ENCODE results near the gene PRKCD. TPM values are rescaled to one million over a fixed set of nuclear protein-coding genes. Genes with fewer than 3 reads are reported as not detected.

Gene PRKCD
- total and polyA plus RNA-seq, 4 donors = 16.1 to 33.4 (median 27.2) TPM

- no peak for ATAC-seq (ENCODE audit: low FRiP score)
- Histone ChIP-seq H3K4me3 (ENCODE audit: low read length in 2 of 2) (no peak overlapping the region), H3K36me3 (ENCODE audit: control insufficient read depth in 1 of 2, insufficient read depth in 2 of 2, low read length in 1 of 2) (peaks cover 0 to 17% of the 10 kb centered on the region in 2 donors), H3K4me1 (ENCODE audit: control insufficient read depth in 1 of 2, insufficient read depth in 2 of 2, low read length in 2 of 2) (no peaks in the 10 kb centered on the region), H3K27me3 (ENCODE audit: control insufficient read depth in 1 of 2, insufficient read depth in 2 of 2, low read length in 1 of 2) (no peaks in the 10 kb centered on the region), H3K27ac (ENCODE audit: low read depth in 1 of 2, low read length in 2 of 2) (no peak overlapping the region), H3K9me3 (ENCODE audit: control insufficient read depth, low read length) (no peaks in the 10 kb centered on the region)
- intact Hi-C loops (cut with DNase I) = loop anchor here in 1 of 2 donors (5.0 kb wide), 1 partner anchor 490 kb away; no protein-coding TSS in a partner anchor
- DNase-seq = no peak
- 93 to 95% methylated on average over 3 of the region's 3 CpGs for WGBS, 2 donors
These were observed 60.8 kb downstream of the PRKCD start for GRCh38 chr3:53221827-53222182.

- WGBS, 2 donors = 85% methylated on average over 12 of the region's 12 CpGs
- peak in 1 of 2 donors; percentile 30 for DNase-seq
- H3K9me3 ChIP-seq (ENCODE audit: control insufficient read depth, low read length) = no peaks in the 10 kb centered on the region
- intact Hi-C loops (cut with DNase I) = loop anchor here in 1 of 2 donors (5.0 kb wide), 1 partner anchor 490 kb away; no protein-coding TSS in a partner anchor
- no peak overlapping the region for H3K4me3 ChIP-seq (ENCODE audit: low read length in 2 of 2)
- H3K36me3 ChIP-seq (ENCODE audit: control insufficient read depth in 1 of 2, insufficient read depth in 2 of 2, low read length in 1 of 2) = peaks cover 0 to 18% of the 10 kb centered on the region in 2 donors
- H3K27ac ChIP-seq (ENCODE audit: low read depth in 1 of 2, low read length in 2 of 2) = no peak overlapping the region
- ATAC-seq (ENCODE audit: low FRiP score) = no peak
- H3K4me1 ChIP-seq (ENCODE audit: control insufficient read depth in 1 of 2, insufficient read depth in 2 of 2, low read length in 2 of 2) = no peaks in the 10 kb centered on the region
- H3K27me3 ChIP-seq (ENCODE audit: control insufficient read depth in 1 of 2, insufficient read depth in 2 of 2, low read length in 1 of 2) = no peaks in the 10 kb centered on the region
These were observed 61.3 kb downstream of the PRKCD start for GRCh38 chr3:53222183-53222901.

- ATAC-seq (ENCODE audit: low FRiP score) (no peak), DNase-seq (peak in 1 of 2 donors; percentile 40)
- no peak overlapping the region for H3K4me3 ChIP-seq (ENCODE audit: low read length in 2 of 2)
- H3K27me3 ChIP-seq (ENCODE audit: control insufficient read depth in 1 of 2, insufficient read depth in 2 of 2, low read length in 1 of 2) = no peaks in the 10 kb centered on the region
- peaks cover 0 to 20% of the 10 kb centered on the region in 2 donors for H3K36me3 ChIP-seq (ENCODE audit: control insufficient read depth in 1 of 2, insufficient read depth in 2 of 2, low read length in 1 of 2)
- no peak overlapping the region for H3K27ac ChIP-seq (ENCODE audit: low read depth in 1 of 2, low read length in 2 of 2)
- intact Hi-C loops (cut with DNase I) = loop anchor here in 1 of 2 donors (5.0 kb wide), 1 partner anchor 489 kb away; no protein-coding TSS in a partner anchor
- H3K9me3 ChIP-seq (ENCODE audit: control insufficient read depth, low read length) = no peaks in the 10 kb centered on the region
- H3K4me1 ChIP-seq (ENCODE audit: control insufficient read depth in 1 of 2, insufficient read depth in 2 of 2, low read length in 2 of 2) = no peaks in the 10 kb centered on the region
- WGBS, 2 donors = 83 to 84% methylated on average over 7 of the region's 7 CpGs
These were observed 62.0 kb downstream of the PRKCD start for GRCh38 chr3:53223025-53223424.

GRCh38 chr3:53223541-53223966 lies 62.5 kb downstream of the PRKCD start:
- H3K27ac ChIP-seq (ENCODE audit: low read depth in 1 of 2, low read length in 2 of 2) = no peak overlapping the region
- H3K4me3 ChIP-seq (ENCODE audit: low read length in 2 of 2) = no peak overlapping the region
- peak in 1 of 2 donors; percentile 38 for DNase-seq
- no peak for ATAC-seq (ENCODE audit: low FRiP score)
- intact Hi-C loops (cut with DNase I) = loop anchor here in 1 of 2 donors (5.0 kb wide), 1 partner anchor 489 kb away; no protein-coding TSS in a partner anchor
- no peaks in the 10 kb centered on the region for H3K9me3 ChIP-seq (ENCODE audit: control insufficient read depth, low read length)
- H3K36me3 ChIP-seq (ENCODE audit: control insufficient read depth in 1 of 2, insufficient read depth in 2 of 2, low read length in 1 of 2) = peaks cover 3 to 23% of the 10 kb centered on the region in 2 donors
- 84 to 86% methylated on average over 9 of the region's 9 CpGs for WGBS, 2 donors
- H3K27me3 ChIP-seq (ENCODE audit: control insufficient read depth in 1 of 2, insufficient read depth in 2 of 2, low read length in 1 of 2) = no peaks in the 10 kb centered on the region
- no peaks in the 10 kb centered on the region for H3K4me1 ChIP-seq (ENCODE audit: control insufficient read depth in 1 of 2, insufficient read depth in 2 of 2, low read length in 2 of 2)

GRCh38 chr3:53224026-53224425 lies 63.0 kb downstream of the PRKCD start:
- no peak overlapping the region for H3K27ac ChIP-seq (ENCODE audit: low read depth in 1 of 2, low read length in 2 of 2)
- no peak for ATAC-seq (ENCODE audit: low FRiP score)
- H3K4me1 ChIP-seq (ENCODE audit: control insufficient read depth in 1 of 2, insufficient read depth in 2 of 2, low read length in 2 of 2) = no peaks in the 10 kb centered on the region
- no peak for DNase-seq
- no peaks in the 10 kb centered on the region for H3K9me3 ChIP-seq (ENCODE audit: control insufficient read depth, low read length)
- intact Hi-C loops (cut with DNase I) = loop anchor here in 1 of 2 donors (5.0 kb wide), 1 partner anchor 488 kb away; no protein-coding TSS in a partner anchor
- 81 to 88% methylated on average over 5 of the region's 5 CpGs for WGBS, 2 donors
- peaks cover 4 to 26% of the 10 kb centered on the region in 2 donors for H3K36me3 ChIP-seq (ENCODE audit: control insufficient read depth in 1 of 2, insufficient read depth in 2 of 2, low read length in 1 of 2)
- no peaks in the 10 kb centered on the region for H3K27me3 ChIP-seq (ENCODE audit: control insufficient read depth in 1 of 2, insufficient read depth in 2 of 2, low read length in 1 of 2)
- H3K4me3 ChIP-seq (ENCODE audit: low read length in 2 of 2) = no peak overlapping the region

GRCh38 chr3:53224536-53224935 lies 63.5 kb downstream of the PRKCD start:
- intact Hi-C loops (cut with DNase I) = loop anchor here in 1 of 2 donors (5.0 kb wide), 1 partner anchor 488 kb away; no protein-coding TSS in a partner anchor
- Histone ChIP-seq H3K9me3 (ENCODE audit: control insufficient read depth, low read length) (no peaks in the 10 kb centered on the region), H3K27ac (ENCODE audit: low read depth in 1 of 2, low read length in 2 of 2) (no peak overlapping the region), H3K36me3 (ENCODE audit: control insufficient read depth in 1 of 2, insufficient read depth in 2 of 2, low read length in 1 of 2) (peaks cover 4 to 29% of the 10 kb centered on the region in 2 donors), H3K4me3 (ENCODE audit: low read length in 2 of 2) (no peak overlapping the region), H3K27me3 (ENCODE audit: control insufficient read depth in 1 of 2, insufficient read depth in 2 of 2, low read length in 1 of 2) (no peaks in the 10 kb centered on the region), H3K4me1 (ENCODE audit: control insufficient read depth in 1 of 2, insufficient read depth in 2 of 2, low read length in 2 of 2) (no peaks in the 10 kb centered on the region)
- 80 to 84% methylated on average over 5 of the region's 5 CpGs for WGBS, 2 donors
- ATAC-seq (ENCODE audit: low FRiP score) (no peak), DNase-seq (no peak)

GRCh38 chr3:53225181-53225580 lies 64.2 kb downstream of the PRKCD start:
- Histone ChIP-seq H3K4me1 (ENCODE audit: control insufficient read depth in 1 of 2, insufficient read depth in 2 of 2, low read length in 2 of 2) (no peaks in the 10 kb centered on the region), H3K4me3 (ENCODE audit: low read length in 2 of 2) (no peak overlapping the region), H3K27ac (ENCODE audit: low read depth in 1 of 2, low read length in 2 of 2) (no peak overlapping the region), H3K27me3 (ENCODE audit: control insufficient read depth in 1 of 2, insufficient read depth in 2 of 2, low read length in 1 of 2) (no peaks in the 10 kb centered on the region), H3K36me3 (ENCODE audit: control insufficient read depth in 1 of 2, insufficient read depth in 2 of 2, low read length in 1 of 2) (peaks cover 4 to 32% of the 10 kb centered on the region in 2 donors), H3K9me3 (ENCODE audit: control insufficient read depth, low read length) (no peaks in the 10 kb centered on the region)
- no peak for ATAC-seq (ENCODE audit: low FRiP score)
- intact Hi-C loops (cut with DNase I) = no loop called here
- 82 to 84% methylated on average over 6 of the region's 6 CpGs for WGBS, 2 donors
- DNase-seq = no peak

GRCh38 chr3:53225651-53226050 lies 64.6 kb downstream of the PRKCD start:
- intact Hi-C loops (cut with DNase I) = no loop called here
- no peak overlapping the region for H3K27ac ChIP-seq (ENCODE audit: low read depth in 1 of 2, low read length in 2 of 2)
- 82 to 89% methylated on average over 7 of the region's 7 CpGs for WGBS, 2 donors
- no peaks in the 10 kb centered on the region for H3K4me1 ChIP-seq (ENCODE audit: control insufficient read depth in 1 of 2, insufficient read depth in 2 of 2, low read length in 2 of 2)
- no peaks in the 10 kb centered on the region for H3K27me3 ChIP-seq (ENCODE audit: control insufficient read depth in 1 of 2, insufficient read depth in 2 of 2, low read length in 1 of 2)
- peaks cover 4 to 34% of the 10 kb centered on the region in 2 donors for H3K36me3 ChIP-seq (ENCODE audit: control insufficient read depth in 1 of 2, insufficient read depth in 2 of 2, low read length in 1 of 2)
- ATAC-seq (ENCODE audit: low FRiP score) (no peak), DNase-seq (no peak)
- no peak overlapping the region for H3K4me3 ChIP-seq (ENCODE audit: low read length in 2 of 2)
- H3K9me3 ChIP-seq (ENCODE audit: control insufficient read depth, low read length) = no peaks in the 10 kb centered on the region
